Measurements from ENCODE around the gene BPGM.

DNA sequence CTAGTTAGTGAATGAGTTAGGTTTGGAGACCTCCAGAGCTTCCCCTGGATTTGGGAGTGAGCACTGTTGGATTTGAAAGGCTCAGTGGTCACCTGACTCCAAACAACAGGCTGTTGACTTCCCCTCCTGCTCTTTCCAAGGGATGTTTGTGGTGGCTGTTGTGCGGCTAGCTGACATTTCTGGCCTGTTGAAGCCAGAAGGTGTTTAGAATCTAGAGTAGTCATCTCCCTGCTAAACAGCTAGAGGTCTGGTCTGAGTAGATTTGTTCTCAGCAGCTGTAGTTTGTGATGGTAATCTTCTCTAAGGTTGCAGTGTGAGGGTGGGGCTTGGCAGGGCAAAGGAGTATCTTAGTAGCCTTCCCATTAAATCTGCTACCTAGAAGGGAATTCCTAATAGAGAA, 30.1 kb downstream of the BPGM start:
- TF ChIP-seq POLR2A (IDR thresholded peaks at IDR 0.05) (no peak), POLR2AphosphoS5 (IDR thresholded peaks at IDR 0.05) (no peak)
- TF ChIP-seq, protein P1, sequence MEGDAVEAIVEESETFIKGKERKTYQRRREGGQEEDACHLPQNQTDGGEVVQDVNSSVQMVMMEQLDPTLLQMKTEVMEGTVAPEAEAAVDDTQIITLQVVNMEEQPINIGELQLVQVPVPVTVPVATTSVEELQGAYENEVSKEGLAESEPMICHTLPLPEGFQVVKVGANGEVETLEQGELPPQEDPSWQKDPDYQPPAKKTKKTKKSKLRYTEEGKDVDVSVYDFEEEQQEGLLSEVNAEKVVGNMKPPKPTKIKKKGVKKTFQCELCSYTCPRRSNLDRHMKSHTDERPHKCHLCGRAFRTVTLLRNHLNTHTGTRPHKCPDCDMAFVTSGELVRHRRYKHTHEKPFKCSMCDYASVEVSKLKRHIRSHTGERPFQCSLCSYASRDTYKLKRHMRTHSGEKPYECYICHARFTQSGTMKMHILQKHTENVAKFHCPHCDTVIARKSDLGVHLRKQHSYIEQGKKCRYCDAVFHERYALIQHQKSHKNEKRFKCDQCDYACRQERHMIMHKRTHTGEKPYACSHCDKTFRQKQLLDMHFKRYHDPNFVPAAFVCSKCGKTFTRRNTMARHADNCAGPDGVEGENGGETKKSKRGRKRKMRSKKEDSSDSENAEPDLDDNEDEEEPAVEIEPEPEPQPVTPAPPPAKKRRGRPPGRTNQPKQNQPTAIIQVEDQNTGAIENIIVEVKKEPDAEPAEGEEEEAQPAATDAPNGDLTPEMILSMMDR (IDR thresholded peaks at IDR 0.05), result no peak
